ENCODE measurements around the gene SLC44A5. TPM values are rescaled to one million over a fixed set of nuclear protein-coding genes. Genes with fewer than 3 reads are reported as not detected.

The SLC44A5 gene
- total RNA-seq, 1 experiment from 2014 or later = 2.4 TPM

- no peaks in the 10 kb centered on the region for H3K27me3 ChIP-seq (ENCODE audit: insufficient read depth, low read length)
- no peaks in the 10 kb centered on the region for H3K9me3 ChIP-seq (ENCODE audit: control insufficient read depth, low read depth, low read length)
- no peak overlapping the region for H3K4me3 Mint-ChIP-seq
- H4K8ac ChIP-seq (replicated peaks; ENCODE audit: insufficient read length, low read depth, low read length) = no peak overlapping the region
- H3K27me3 Mint-ChIP-seq (ENCODE audit: low read depth) = no peaks in the 10 kb centered on the region
- H3K79me2 ChIP-seq (ENCODE audit: insufficient read depth, low read length) = no peaks in the 10 kb centered on the region
- H3K36me3 Mint-ChIP-seq (ENCODE audit: insufficient read depth in 1 of 3, low read depth in 3 of 3) = no peaks in the 10 kb centered on the region
- no peak overlapping the region for H3K4me2 ChIP-seq (ENCODE audit: insufficient read depth, insufficient read length, low read length)
- no peak overlapping the region for H2BK15ac ChIP-seq (ENCODE audit: low read depth, low read length)
- no peaks in the 10 kb centered on the region; a peak in 1 of 5 replicates for H3K9me3 Mint-ChIP-seq
- no peak overlapping the region for H3K23ac ChIP-seq (ENCODE audit: insufficient read length, low read depth, low read length)
- H3K79me1 ChIP-seq (ENCODE audit: insufficient read depth, low read depth, low read length, poor library complexity, severe bottlenecking) = no peaks in the 10 kb centered on the region
- no peak overlapping the region for H3K4ac ChIP-seq (ENCODE audit: low read depth, low read length)
- H3K4me1 ChIP-seq (ENCODE audit: insufficient read depth, low read length) = no peaks in the 10 kb centered on the region
- no peak overlapping the region for H3K27ac ChIP-seq (ENCODE audit: insufficient read length, low read depth, low read length)
- H2BK120ac ChIP-seq (ENCODE audit: low read depth, low read length, poor library complexity, severe bottlenecking) = no peak overlapping the region
- no peak overlapping the region for H3K9ac ChIP-seq (ENCODE audit: extremely low read depth, insufficient read length, low read length)
- H3K23me2 ChIP-seq (ENCODE audit: insufficient read length, low read depth, low read length, poor library complexity, severe bottlenecking) = no peaks in the 10 kb centered on the region
- H3K56ac ChIP-seq (ENCODE audit: insufficient read length, low read depth, low read length) = no peak overlapping the region
- peaks cover 9% of the 10 kb centered on the region in 2 experiments for H3K4me1 Mint-ChIP-seq
- H3K18ac ChIP-seq (ENCODE audit: insufficient read length, low read depth, low read length) = no peak overlapping the region
- TF ChIP-seq, protein P1, sequence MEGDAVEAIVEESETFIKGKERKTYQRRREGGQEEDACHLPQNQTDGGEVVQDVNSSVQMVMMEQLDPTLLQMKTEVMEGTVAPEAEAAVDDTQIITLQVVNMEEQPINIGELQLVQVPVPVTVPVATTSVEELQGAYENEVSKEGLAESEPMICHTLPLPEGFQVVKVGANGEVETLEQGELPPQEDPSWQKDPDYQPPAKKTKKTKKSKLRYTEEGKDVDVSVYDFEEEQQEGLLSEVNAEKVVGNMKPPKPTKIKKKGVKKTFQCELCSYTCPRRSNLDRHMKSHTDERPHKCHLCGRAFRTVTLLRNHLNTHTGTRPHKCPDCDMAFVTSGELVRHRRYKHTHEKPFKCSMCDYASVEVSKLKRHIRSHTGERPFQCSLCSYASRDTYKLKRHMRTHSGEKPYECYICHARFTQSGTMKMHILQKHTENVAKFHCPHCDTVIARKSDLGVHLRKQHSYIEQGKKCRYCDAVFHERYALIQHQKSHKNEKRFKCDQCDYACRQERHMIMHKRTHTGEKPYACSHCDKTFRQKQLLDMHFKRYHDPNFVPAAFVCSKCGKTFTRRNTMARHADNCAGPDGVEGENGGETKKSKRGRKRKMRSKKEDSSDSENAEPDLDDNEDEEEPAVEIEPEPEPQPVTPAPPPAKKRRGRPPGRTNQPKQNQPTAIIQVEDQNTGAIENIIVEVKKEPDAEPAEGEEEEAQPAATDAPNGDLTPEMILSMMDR (conservative IDR thresholded peaks at IDR 0.05) = no peak
- H2AFZ ChIP-seq (ENCODE audit: low read length) = no peak overlapping the region
- H2BK20ac ChIP-seq (ENCODE audit: low read depth, low read length, poor library complexity, severe bottlenecking) = no peak overlapping the region
- H2BK12ac ChIP-seq (ENCODE audit: insufficient read length, low read depth, low read length) = no peak overlapping the region
- DNase-seq = no peak
- H4K91ac ChIP-seq (ENCODE audit: insufficient read length, low read depth, low read length) = no peak overlapping the region
- no peak overlapping the region for H2BK5ac ChIP-seq (ENCODE audit: insufficient read length, low read length)
- H3T11ph ChIP-seq (ENCODE audit: low read length) = no peak overlapping the region
- H3K14ac ChIP-seq (ENCODE audit: insufficient read depth, low read length) = no peak overlapping the region
- no peak overlapping the region for H2AK5ac ChIP-seq (ENCODE audit: insufficient read length, low read length)
- no peak overlapping the region for H3K27ac Mint-ChIP-seq
- no peak overlapping the region for H4K5ac ChIP-seq (ENCODE audit: insufficient read length, low read depth, low read length)
- H4K20me1 ChIP-seq (ENCODE audit: control insufficient read depth, insufficient read depth, insufficient read length) = no peaks in the 10 kb centered on the region
These were observed 280.3 kb downstream of the SLC44A5 start for GRCh38 chr1:75330624-75331023.
